Measurements from ENCODE around the gene ASPG.

The ASPG gene

GRCh38 chr14:104100171-104101085 lies 14.9 kb downstream of the ASPG start:
- TF ChIP-seq CTCF (IDR thresholded peaks at IDR 0.05; ENCODE audit: borderline replicate concordance, control extremely low read depth, extremely low read depth, insufficient read depth, missing control alignments), result no peak
- DNase-seq (ENCODE audit: low spot score), result no peak
- in situ Hi-C loops (cut with MboI; ENCODE audit: low sequenced_read_pairs, unreplicated experiment), result no loop called here

GRCh38 chr14:104101086-104101621 lies 15.7 kb downstream of the ASPG start:
- no peak for DNase-seq (ENCODE audit: low spot score)
- no peak for TF ChIP-seq CTCF (IDR thresholded peaks at IDR 0.05; ENCODE audit: borderline replicate concordance, control extremely low read depth, extremely low read depth, insufficient read depth, missing control alignments)
- in situ Hi-C loops (cut with MboI; ENCODE audit: low sequenced_read_pairs, unreplicated experiment), result no loop called here

GRCh38 chr14:104101651-104102281 lies 16.3 kb downstream of the ASPG start:
- no peak for DNase-seq (ENCODE audit: low spot score)
- in situ Hi-C loops (cut with MboI; ENCODE audit: low sequenced_read_pairs, unreplicated experiment), result no loop called here
- no peak for TF ChIP-seq CTCF (IDR thresholded peaks at IDR 0.05; ENCODE audit: borderline replicate concordance, control extremely low read depth, extremely low read depth, insufficient read depth, missing control alignments)

- in situ Hi-C loops (cut with MboI; ENCODE audit: low sequenced_read_pairs, unreplicated experiment), result no loop called here
- no peak for DNase-seq (ENCODE audit: low spot score)
- no peak for TF ChIP-seq CTCF (IDR thresholded peaks at IDR 0.05; ENCODE audit: borderline replicate concordance, control extremely low read depth, extremely low read depth, insufficient read depth, missing control alignments)
These were observed 16.9 kb downstream of the ASPG start for GRCh38 chr14:104102282-104102914.

GRCh38 chr14:104103061-104103445 lies 17.6 kb downstream of the ASPG start:
- no peak for TF ChIP-seq CTCF (IDR thresholded peaks at IDR 0.05; ENCODE audit: borderline replicate concordance, control extremely low read depth, extremely low read depth, insufficient read depth, missing control alignments)
- in situ Hi-C loops (cut with MboI; ENCODE audit: low sequenced_read_pairs, unreplicated experiment), result no loop called here
- DNase-seq (ENCODE audit: low spot score), result no peak

GRCh38 chr14:104103446-104104075 lies 18.1 kb downstream of the ASPG start:
- no peak for DNase-seq (ENCODE audit: low spot score)
- in situ Hi-C loops (cut with MboI; ENCODE audit: low sequenced_read_pairs, unreplicated experiment), result no loop called here
- TF ChIP-seq CTCF (IDR thresholded peaks at IDR 0.05; ENCODE audit: borderline replicate concordance, control extremely low read depth, extremely low read depth, insufficient read depth, missing control alignments), result no peak
